ENCODE measurements around the gene CRIP1.

Gene CRIP1

DNA sequence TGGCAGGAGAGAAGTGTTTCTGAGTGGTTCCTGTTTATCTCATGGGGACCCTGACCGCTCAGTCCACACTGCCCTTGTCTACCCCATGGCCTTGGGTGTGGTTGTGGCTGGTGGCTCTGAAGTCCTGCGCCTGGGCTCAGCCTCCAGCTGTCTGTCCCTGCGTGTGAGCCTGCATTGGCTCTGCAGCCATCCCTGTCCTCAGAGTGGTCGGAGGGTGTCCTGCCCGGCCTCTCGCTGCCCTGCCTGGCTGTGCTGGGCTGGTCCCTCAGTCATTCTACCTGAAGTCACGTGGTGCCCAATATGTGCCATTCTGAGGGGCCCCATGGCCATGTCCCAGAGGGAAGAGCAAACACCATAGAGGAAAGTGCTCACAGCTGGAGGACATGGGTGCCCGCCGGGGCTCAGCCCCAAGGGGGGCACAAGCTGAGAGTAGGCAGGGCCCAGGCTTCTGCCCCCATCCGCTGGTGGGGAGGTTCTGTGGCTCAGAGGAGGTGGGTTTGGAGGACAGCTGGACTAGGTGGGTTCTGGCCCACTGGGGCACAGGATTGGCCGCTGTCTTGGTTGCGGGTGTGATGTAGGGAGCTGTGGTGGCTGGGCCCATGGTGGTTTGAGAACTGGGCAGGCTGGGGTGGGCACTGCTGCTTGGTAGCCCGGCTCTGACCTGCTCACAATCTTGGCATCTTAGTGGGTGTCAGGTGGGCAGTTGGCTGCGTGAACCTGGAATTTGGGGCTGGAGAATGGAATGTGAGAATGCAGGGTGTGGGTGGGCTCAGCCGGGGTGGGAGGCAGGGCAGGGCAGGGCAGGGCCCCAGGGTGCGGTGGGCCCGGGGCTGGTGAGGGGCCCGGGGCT is 16.0 kb downstream of the CRIP1 start:
- TF ChIP-seq, protein P1, sequence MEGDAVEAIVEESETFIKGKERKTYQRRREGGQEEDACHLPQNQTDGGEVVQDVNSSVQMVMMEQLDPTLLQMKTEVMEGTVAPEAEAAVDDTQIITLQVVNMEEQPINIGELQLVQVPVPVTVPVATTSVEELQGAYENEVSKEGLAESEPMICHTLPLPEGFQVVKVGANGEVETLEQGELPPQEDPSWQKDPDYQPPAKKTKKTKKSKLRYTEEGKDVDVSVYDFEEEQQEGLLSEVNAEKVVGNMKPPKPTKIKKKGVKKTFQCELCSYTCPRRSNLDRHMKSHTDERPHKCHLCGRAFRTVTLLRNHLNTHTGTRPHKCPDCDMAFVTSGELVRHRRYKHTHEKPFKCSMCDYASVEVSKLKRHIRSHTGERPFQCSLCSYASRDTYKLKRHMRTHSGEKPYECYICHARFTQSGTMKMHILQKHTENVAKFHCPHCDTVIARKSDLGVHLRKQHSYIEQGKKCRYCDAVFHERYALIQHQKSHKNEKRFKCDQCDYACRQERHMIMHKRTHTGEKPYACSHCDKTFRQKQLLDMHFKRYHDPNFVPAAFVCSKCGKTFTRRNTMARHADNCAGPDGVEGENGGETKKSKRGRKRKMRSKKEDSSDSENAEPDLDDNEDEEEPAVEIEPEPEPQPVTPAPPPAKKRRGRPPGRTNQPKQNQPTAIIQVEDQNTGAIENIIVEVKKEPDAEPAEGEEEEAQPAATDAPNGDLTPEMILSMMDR (IDR thresholded peaks at IDR 0.05; ENCODE audit: insufficient read depth, low read length, poor library complexity, severe bottlenecking): no peak
- DNase-seq (ENCODE audit: extremely low read depth, insufficient read length): peak; percentile 20

DNA sequence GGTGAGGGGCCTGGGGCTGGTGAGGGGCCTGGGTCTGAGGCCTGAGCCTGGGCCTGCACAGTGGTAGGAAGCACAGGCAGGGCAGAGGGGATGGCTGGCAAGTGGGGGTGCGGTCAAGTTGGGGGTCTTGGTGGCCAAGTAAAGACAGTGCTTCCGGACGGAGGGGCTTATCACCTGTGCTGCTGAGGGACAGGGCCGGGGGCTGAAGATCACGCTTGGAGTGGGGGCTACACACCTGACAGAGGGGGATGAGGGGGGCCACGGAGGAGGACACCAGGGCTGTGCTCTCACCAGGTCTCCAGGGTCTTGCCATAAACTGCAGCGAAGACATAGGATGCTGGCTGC is 16.6 kb downstream of the CRIP1 start:
- no peak overlapping the region for H3K4me3 ChIP-seq (replicated peaks; ENCODE audit: low read depth, low read length)
- DNase-seq (ENCODE audit: extremely low read depth, insufficient read length): no peak
- no peaks in the 10 kb centered on the region for H3K27me3 ChIP-seq (replicated peaks; ENCODE audit: control insufficient read depth, insufficient read depth, low read length)
- H3K36me3 ChIP-seq (ENCODE audit: control insufficient read depth, insufficient read depth, low read length): peaks cover 2% of the 10 kb centered on the region
- TF ChIP-seq, protein P1 (IDR thresholded peaks at IDR 0.05; ENCODE audit: insufficient read depth, low read length, poor library complexity, severe bottlenecking): no peak

More for the DNA sequence above, 16.0 kb downstream of the CRIP1 start:
- Histone ChIP-seq H3K27me3 (replicated peaks; ENCODE audit: control insufficient read depth, insufficient read depth, low read length) (no peaks in the 10 kb centered on the region), H3K36me3 (ENCODE audit: control insufficient read depth, insufficient read depth, low read length) (peaks cover 2% of the 10 kb centered on the region), H3K4me3 (replicated peaks; ENCODE audit: low read depth, low read length) (no peak overlapping the region)

DNA sequence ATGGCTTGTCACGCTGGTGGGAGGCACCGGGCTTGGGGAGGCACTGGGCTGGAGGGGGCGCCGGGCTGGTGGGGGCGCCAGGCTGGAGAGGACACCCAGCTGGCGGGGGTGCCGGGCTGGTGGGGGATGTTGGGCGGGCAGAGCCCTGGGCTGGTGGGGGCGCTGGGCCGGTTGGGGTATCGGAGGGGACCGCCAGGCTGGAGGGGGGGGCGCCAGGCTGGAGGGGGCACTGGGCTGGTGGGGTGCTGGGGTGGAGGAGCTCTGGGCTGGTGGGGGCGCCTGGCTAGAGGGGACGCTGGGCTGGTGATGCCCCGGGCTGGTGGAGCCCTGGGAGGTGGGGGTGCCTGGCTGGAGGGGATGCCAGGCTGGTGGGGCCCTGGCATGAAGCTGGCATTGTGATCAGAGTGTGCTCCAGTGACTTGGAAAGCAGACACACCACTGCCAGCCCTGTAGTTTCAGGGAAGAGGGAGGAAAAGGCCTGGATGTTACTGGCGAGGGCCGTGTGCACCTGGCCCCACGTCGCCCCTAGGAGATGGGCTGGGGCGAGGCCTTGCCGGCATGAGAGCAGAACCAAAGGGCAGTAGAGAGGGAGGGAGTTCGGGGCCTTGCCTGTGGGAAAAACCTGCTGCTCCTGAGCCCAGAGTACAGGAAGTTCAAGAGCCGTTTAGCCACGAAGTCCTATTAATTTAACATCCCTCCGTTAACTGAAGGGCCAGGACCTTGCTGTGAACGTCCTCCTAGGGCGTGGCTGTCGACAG is 17.4 kb downstream of the CRIP1 start:
- Histone ChIP-seq H3K4me3 (replicated peaks; ENCODE audit: low read depth, low read length) (no peak overlapping the region), H3K36me3 (ENCODE audit: control insufficient read depth, insufficient read depth, low read length) (no peaks in the 10 kb centered on the region; the same call in 1 of the 2 replicates), H3K27me3 (replicated peaks; ENCODE audit: control insufficient read depth, insufficient read depth, low read length) (no peaks in the 10 kb centered on the region)
- no peak for DNase-seq (ENCODE audit: extremely low read depth, insufficient read length)
- TF ChIP-seq, protein P1 (IDR thresholded peaks at IDR 0.05; ENCODE audit: insufficient read depth, low read length, poor library complexity, severe bottlenecking): no peak

DNA sequence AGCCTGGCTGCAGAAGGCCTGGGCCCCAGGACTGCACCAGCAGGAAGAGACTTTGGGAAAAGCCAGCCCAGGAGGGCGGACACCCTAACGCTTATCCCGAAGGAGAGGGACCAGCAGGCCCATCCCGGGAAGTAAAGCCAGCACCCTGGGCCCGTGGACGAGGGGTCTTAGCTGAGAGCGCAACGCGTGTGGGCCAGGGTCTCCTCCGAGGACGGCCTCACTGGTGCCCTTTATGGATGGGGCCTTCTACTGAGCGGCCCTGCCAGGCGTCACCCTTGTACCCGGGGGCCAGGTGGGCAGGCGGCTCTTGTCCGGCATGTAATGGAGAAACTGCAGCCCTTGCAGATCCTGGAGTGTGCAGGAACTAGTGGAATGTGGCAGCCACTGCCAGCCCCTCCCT is 18.4 kb downstream of the CRIP1 start:
- no peaks in the 10 kb centered on the region for H3K27me3 ChIP-seq (replicated peaks; ENCODE audit: control insufficient read depth, insufficient read depth, low read length)
- no peaks in the 10 kb centered on the region for H3K36me3 ChIP-seq (ENCODE audit: control insufficient read depth, insufficient read depth, low read length)
- no peak overlapping the region for H3K4me3 ChIP-seq (replicated peaks; ENCODE audit: low read depth, low read length)
- no peak for DNase-seq (ENCODE audit: extremely low read depth, insufficient read length)
- TF ChIP-seq, protein P1 (IDR thresholded peaks at IDR 0.05; ENCODE audit: insufficient read depth, low read length, poor library complexity, severe bottlenecking): no peak

DNA sequence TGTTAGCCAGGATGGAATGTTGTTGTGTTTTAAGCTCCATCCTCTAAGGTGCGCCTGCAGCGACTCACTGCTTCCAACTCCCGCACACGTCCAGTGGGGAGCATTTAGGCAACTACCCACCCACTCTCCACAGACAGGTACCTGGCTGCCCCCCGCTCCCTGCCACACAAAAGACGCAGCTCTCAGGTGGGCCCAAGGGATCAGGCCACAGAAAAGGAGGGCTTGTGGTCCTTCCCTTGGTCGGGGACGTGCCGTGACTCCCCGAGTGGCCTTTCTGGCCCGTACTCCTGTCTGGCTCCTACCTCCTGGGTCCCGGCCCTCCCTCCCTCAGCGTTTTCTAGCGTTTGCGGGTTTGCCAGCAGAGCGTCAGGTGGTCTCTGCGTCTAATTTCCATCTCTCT is 20.6 kb downstream of the CRIP1 start:
- Histone ChIP-seq H3K36me3 (ENCODE audit: control insufficient read depth, insufficient read depth, low read length) (no peaks in the 10 kb centered on the region), H3K27me3 (replicated peaks; ENCODE audit: control insufficient read depth, insufficient read depth, low read length) (no peaks in the 10 kb centered on the region; the same call in 1 of the 2 replicates), H3K4me3 (replicated peaks; ENCODE audit: low read depth, low read length) (no peak overlapping the region)
- TF ChIP-seq, protein P1 (IDR thresholded peaks at IDR 0.05; ENCODE audit: insufficient read depth, low read length, poor library complexity, severe bottlenecking): no peak
- DNase-seq (ENCODE audit: extremely low read depth, insufficient read length): no peak
